ENCODE data around the gene LOXHD1.

LOXHD1 gene

DNA sequence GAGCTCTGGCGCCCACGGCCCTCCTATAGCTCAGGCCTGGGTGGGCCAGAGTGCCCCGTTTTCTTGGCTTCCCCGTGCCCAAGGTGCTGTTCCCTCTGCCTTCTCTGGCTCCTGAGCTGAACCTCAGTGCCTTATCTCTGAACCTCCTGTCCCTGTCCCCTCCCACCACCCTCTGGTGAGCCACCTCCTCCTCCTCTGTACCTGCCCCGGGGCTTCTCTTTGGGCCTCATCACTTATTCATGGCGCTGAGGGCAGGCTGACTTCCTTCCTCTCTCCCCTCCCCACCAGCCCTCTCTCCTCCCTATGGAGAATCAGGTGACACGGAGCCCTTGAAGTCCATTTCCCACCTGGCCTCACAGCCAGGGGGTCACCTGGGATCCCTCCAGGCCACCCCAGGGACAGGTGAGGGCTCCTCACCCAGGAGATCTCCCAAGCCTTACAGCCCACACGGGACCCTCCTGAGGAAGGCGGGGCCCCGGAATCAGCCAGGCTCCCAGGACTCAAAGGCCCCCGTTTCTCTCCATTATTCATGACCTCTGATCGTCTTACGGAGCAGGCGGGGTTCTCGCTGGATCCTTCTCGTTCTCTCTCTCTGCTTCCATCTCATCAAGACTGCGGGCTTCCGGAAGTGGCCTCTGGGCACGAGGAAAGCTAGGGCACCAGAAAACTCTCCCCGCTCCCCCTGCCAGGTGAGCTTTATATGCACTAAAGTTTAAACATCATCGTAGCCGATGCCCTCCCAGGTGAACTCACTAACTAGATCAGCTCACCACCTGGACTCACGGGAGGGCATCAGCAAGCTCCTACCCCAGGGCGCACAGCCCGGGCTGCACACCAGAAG is at the start of gene LOXHD1:
Gene LOXHD1 (minus strand): TSS at position 106 of the 841 bp plus-strand sequence. CDS start 187 bp downstream, outside the sequence.
- in situ Hi-C loops (cut with HindIII; ENCODE audit: low sequenced_read_pairs), result loop anchor here (10.0 kb wide), 1 partner anchor 443 kb away; no protein-coding TSS in a partner anchor

GRCh38 chr18:46705521-46705920 is 48.5 kb upstream of the LOXHD1 start:
- in situ Hi-C loops (cut with HindIII; ENCODE audit: low sequenced_read_pairs), result no loop called here

DNA sequence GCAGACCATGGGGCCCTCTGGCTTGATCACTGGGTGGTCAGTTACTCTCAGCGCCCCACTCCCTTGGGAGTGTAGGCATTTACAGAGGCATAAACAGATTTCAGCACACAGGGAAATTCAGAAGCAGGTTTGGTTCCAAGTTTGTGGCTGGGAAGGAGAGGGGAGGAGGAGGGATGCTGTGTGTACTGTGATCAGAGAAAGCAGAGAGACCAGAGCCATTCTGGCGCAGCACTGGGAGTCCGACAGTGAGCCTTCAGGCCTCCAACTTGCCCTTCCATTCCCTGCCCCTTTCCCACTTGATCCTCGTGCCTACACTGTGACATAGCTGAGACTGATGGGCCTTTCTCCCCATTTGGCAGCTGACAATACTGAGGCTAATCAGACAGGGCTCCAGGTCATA is 47.8 kb upstream of the LOXHD1 start:
- in situ Hi-C loops (cut with HindIII; ENCODE audit: low sequenced_read_pairs), result no loop called here

GRCh38 chr18:46704189-46704588 is 47.2 kb upstream of the LOXHD1 start:
- in situ Hi-C loops (cut with HindIII; ENCODE audit: low sequenced_read_pairs), result no loop called here

- in situ Hi-C loops (cut with HindIII; ENCODE audit: low sequenced_read_pairs), result no loop called here
Observed at GRCh38 chr18:46702471-46702870, 45.5 kb upstream of the LOXHD1 start.

DNA sequence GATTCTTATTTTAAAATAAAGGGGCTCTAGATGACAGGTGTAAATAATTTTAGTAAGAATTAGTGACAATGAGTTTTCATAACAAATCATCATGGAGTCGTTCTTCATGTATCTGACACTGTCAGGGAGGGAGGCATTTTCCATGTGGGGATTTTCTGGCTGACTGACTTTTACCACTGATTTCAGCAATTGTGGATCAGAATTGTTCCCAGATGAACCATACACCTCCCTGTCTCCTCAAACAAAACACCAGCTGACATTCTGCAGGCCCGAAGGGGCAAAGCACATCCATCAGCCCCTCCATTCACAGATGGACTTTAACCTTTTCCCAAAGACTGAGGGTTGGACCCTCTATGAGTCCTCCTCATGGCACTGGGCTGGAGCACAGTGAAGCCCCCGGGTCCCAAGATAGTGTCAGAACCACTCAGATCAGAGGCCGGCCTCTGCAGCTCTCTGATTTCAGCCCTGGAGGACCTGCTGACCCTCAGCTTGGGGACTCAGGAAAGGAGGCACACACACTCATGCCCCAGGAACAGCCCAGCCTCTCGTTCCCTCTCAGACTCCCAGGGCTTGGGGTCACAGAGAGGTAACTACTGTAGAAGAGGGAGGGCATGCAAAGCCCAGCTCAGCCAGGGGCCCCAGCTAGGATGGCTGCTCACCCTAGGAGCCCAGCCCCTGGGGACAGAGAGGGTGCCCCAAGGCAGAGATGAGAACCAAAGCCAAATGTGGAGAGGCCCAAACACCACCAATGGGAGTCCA is 43.2 kb upstream of the LOXHD1 start:
- in situ Hi-C loops (cut with HindIII; ENCODE audit: low sequenced_read_pairs), result no loop called here

DNA sequence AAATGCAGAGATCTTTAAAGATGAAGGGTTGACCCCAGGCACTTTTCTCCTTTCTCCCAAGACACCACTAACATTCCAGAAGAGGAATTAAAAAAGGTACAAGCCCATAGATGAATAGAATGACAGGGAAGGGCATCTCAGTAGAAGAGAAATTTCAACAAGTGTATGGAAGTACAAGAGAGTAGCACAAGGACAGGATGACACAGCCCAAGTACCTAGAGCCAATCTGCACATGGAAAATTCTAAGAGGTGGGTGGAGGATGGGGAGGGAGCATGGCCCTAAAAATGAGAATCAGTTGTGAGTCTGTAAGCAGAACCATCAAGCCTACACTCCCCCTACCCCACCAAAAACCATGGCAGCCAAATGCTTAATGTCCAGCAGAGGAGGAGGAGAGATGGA is 39.7 kb upstream of the LOXHD1 start:
- in situ Hi-C loops (cut with HindIII; ENCODE audit: low sequenced_read_pairs), result no loop called here

DNA sequence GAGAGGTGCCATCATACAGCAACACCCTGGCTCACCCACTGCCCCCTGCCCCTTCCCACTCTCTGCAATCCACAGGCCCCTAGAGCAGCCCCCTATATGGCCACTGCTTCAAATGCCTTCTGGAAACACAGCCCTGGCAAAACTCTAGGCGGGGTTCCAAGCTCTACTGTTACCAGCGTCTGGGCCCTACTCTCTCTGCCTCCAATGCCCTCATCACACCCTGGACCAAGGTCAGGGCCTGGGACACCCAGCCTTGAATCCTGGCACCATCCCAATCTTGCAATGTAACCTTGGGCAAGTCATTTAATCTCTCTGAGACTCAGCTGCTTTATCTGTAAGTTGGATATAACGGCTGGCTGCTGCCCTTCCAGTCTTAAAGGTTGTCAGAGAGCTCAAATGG is 39.2 kb upstream of the LOXHD1 start:
- in situ Hi-C loops (cut with HindIII; ENCODE audit: low sequenced_read_pairs), result no loop called here

GRCh38 chr18:46693996-46694395 is 37.0 kb upstream of the LOXHD1 start:
- in situ Hi-C loops (cut with HindIII; ENCODE audit: low sequenced_read_pairs), result no loop called here

- in situ Hi-C loops (cut with HindIII; ENCODE audit: low sequenced_read_pairs), result no loop called here
Observed at GRCh38 chr18:46688853-46689525, 32.0 kb upstream of the LOXHD1 start.

- in situ Hi-C loops (cut with HindIII; ENCODE audit: low sequenced_read_pairs), result no loop called here
Observed at GRCh38 chr18:46686186-46686585, 29.2 kb upstream of the LOXHD1 start.

DNA sequence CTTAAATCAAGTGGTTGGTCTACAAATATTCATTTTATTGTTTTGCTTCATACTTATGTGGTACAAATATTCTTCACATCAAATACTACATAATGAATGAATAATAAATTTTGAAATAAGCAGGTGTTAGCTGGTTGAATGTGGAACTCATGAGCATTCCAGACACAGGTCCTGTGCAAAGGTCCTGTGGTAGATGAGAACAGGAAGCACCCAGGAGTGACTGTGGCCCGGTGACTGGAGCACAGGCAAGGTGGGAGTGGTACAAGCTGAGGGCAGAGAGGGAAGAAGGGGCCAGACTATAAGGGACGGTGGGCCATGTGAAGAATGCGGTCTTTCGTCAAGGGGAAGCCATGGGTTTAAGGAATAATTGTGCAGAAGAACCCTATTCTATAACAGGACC is 26.2 kb upstream of the LOXHD1 start:
- in situ Hi-C loops (cut with HindIII; ENCODE audit: low sequenced_read_pairs), result no loop called here

- in situ Hi-C loops (cut with HindIII; ENCODE audit: low sequenced_read_pairs), result no loop called here
Observed at GRCh38 chr18:46680784-46681695, 24.0 kb upstream of the LOXHD1 start.

DNA sequence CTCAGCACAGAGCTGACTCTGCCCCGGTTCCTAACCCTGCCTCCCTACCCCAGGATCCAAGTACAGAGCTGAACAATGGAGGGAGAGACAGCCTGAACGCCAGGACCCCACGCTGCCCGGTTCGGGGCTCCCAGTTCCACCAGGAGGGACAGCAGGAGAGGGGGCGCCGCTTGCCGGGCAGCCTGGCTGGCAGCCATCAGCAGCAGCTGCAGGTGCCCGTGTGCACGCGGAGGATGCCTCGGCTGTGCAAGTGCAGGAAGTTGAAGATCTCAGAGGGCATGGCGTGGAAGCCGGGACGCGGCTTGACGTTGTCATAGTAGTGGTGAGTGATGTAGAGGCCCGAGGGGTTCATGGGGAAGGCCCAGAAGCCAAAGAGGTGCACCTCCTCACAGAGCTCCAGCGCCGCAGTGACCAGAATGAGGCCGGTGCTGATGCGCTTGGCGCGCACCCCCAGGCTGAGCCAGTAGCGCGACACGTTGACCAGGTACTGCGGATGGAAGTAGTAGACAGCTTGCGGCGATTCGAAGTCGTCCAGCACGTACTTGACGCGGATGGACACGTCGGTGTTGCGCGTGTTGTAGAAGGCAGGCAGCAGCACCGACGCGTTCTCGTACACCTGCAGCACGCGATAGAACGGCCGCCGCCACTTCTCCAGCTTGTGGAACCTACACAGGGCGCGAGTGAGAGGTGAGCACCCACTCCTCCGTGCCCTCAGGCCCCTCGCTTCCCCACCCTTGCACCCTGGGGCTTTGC is 23.0 kb upstream of the LOXHD1 start:
- in situ Hi-C loops (cut with HindIII; ENCODE audit: low sequenced_read_pairs), result no loop called here

- in situ Hi-C loops (cut with HindIII; ENCODE audit: low sequenced_read_pairs), result no loop called here
Observed at GRCh38 chr18:46678785-46679399, 21.9 kb upstream of the LOXHD1 start.

- in situ Hi-C loops (cut with HindIII; ENCODE audit: low sequenced_read_pairs), result no loop called here
Observed at GRCh38 chr18:46678041-46678440, 21.0 kb upstream of the LOXHD1 start.

DNA sequence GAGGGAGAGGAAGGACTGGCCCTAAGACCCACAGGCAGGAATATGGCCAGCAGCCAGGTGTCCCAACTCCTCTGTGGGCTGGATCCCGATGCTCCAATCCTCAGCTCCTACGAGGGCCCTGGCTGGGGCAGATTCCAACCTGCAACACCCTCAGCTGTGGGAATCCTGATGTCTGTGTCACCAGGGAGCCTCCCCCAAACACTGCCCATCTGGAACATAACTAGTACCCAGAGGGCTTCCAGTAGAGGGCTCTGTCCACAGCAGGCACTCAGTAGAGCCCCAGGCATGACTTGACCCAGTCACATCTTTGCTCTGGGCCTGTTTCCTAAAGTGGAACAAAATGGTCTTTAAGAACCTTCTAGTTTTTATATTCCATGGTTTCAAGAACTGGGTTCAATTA is 20.6 kb upstream of the LOXHD1 start:
- in situ Hi-C loops (cut with HindIII; ENCODE audit: low sequenced_read_pairs), result no loop called here

GRCh38 chr18:46676182-46676835 is 19.3 kb upstream of the LOXHD1 start:
- in situ Hi-C loops (cut with HindIII; ENCODE audit: low sequenced_read_pairs), result no loop called here

- in situ Hi-C loops (cut with HindIII; ENCODE audit: low sequenced_read_pairs), result no loop called here
Observed at GRCh38 chr18:46675112-46675511, 18.1 kb upstream of the LOXHD1 start.
